Ammon's horn (tissue), 1 donor: ENCODE data around the gene PRICKLE3.

Source experiments
- DNase-seq: peaks from one replicate; pipeline ENCODE4 v3.0.0-alpha.2; 2016; ENCODE audit warnings: low spot score

Gene PRICKLE3, protein sequence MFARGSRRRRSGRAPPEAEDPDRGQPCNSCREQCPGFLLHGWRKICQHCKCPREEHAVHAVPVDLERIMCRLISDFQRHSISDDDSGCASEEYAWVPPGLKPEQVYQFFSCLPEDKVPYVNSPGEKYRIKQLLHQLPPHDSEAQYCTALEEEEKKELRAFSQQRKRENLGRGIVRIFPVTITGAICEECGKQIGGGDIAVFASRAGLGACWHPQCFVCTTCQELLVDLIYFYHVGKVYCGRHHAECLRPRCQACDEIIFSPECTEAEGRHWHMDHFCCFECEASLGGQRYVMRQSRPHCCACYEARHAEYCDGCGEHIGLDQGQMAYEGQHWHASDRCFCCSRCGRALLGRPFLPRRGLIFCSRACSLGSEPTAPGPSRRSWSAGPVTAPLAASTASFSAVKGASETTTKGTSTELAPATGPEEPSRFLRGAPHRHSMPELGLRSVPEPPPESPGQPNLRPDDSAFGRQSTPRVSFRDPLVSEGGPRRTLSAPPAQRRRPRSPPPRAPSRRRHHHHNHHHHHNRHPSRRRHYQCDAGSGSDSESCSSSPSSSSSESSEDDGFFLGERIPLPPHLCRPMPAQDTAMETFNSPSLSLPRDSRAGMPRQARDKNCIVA

DNA sequence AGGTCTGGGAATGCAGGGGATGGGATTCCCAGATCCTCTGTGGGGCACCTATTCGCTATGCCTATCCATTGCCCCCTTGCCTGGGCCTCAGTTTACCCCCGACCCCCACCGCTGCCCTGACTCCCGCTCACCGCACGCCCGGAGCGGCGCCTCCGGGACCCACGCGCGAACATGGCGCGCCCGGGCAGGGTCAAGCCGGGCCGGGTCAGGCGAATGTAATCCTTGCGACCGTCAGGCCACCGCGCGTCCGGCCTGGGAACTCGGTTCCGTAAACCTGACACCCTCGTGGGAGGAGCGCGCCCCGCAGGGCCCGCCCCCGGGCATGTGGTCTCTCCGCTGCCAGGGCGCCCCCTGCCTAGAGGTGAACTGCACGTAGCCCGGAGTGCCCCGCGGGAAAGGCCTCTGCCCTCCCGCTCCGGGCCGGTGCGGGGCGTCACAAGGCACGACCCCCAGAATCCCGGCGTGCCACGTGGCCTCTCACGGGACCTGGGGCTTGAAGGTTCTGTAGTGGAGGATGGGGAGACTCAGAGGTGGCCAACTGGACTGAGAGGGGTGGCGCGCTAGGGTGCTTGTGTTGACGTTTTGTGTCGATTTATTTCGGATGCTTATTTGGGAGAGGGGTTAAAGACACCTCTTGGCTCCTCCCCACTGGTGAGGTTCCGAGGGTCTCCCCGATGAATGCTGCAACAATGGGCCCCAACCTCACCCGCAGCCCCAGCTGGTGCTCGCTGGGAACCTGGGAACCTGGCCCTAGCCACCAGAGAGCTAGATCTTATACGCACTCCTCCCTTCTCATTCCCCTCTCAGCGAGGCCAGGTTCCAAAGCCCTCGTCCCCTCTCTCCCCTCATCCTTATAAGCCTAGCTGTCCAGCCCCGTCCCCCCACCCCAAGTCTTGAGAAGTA lies at the start of gene PRICKLE3:
PRICKLE3 (minus strand) TSS at position 249 of the 903 bp plus-strand sequence; CDS start at position 173, 76 bp downstream.
- DNase-seq: peak; percentile 50

DNA sequence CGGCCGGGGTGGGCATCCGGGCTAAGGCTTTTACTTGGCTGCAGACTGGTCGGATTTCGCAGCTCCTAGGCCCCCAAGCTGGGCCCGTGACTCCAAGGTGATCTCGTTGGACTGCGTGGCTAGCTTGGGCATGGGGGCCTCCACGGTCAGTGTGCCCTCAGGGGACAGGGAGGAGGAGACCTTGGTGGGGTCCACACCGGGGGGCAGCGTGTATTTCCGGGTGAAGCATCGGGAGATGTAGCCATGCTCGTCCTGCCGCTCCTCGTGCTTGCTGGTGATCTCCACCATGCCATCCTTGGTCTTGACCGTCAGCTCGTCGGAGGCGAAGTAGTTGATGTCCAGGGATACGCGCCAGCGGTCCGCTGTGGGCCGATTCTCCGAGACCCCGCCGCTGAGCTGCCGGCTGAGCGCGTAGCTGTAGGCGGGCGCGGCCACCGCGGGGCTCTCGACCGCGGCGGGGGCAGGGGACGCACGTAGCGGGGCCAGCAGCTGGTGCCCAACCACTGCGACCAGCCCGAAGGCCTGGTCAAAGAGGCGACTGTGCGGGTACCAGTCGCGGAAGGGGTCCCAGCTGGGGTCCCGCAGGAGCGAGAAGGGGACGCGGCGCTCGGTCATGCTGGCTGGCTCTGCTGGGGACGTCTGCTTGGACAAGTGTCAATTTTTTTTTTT lies 47.8 kb upstream of the PRICKLE3 start:
- no peak for DNase-seq

DNA sequence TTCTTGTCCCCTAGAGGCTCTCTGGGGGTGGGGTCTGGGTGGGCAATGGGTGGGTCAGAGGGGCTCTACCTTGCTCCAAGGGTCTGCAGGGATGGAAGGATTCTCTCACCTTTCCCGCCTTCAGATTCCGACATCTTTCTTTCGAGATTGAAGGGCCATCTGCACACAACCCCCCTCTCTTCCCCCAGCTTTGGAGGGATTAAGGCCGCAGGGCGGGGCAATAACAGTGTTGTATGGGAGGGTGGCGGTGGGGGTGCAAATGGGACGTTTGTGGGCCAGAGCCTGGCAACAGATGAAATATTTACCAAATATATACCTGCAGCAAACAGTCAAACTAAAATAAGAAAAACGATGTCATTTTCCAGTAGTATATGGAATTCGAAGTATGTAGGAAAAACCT lies 47.0 kb upstream of the PRICKLE3 start, which contains the start of gene CACNA1F:
CACNA1F (minus strand) TSS at position 165 of the 400 bp plus-strand sequence; CDS start at position 134, 31 bp downstream.
- no peak for DNase-seq

DNA sequence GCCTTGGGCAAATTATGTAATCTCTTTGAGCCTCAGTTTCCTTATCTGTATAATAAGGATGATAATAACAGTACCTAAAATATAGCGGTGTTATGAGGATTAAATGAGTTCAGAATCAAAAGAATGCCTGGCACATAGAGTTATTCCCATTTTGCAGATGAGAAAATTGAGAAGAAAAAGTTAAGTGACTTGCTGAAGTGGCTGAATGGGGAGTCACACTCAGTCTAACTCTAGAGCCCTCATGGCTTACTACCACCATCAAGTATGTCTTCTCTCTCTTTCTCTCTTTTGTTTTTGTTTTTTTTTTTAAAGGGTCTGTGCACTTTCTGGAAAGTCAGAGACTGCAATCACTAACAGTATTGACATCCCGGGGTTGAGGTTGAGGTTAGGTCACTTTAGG lies 46.4 kb upstream of the PRICKLE3 start:
- DNase-seq: no peak

DNA sequence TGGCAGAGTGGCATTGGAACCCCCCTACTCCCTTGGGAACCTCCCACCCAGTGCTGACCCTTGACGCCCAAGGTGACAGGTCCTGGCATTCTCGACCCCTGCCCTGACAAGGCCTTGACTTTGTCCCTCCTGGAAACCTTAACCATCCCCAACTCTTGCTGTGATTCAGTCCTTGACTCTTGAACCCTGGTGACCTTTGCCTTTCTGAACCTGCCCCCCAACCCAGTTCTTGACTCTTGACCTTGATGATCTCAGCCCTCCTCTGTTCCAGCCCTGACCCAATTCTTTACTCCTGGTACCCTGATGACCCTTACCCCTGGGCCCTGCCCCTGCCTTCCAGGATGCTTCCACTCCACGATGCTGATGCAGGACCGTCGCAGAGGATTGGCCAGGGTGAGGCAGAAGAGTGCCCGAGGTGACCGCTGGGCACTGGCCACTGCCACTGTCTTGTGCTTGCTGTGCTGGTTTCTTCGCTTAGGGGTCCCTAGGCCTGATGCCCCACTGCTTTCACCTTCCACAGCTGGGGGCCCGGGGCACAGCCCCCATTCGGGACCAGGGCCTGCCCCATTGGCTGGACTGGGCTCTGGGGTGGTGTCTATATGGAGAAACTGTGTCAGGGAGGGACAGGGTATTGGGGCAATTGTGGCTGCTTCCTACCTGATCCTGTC lies 45.3 kb upstream of the PRICKLE3 start:
- DNase-seq: no peak

DNA sequence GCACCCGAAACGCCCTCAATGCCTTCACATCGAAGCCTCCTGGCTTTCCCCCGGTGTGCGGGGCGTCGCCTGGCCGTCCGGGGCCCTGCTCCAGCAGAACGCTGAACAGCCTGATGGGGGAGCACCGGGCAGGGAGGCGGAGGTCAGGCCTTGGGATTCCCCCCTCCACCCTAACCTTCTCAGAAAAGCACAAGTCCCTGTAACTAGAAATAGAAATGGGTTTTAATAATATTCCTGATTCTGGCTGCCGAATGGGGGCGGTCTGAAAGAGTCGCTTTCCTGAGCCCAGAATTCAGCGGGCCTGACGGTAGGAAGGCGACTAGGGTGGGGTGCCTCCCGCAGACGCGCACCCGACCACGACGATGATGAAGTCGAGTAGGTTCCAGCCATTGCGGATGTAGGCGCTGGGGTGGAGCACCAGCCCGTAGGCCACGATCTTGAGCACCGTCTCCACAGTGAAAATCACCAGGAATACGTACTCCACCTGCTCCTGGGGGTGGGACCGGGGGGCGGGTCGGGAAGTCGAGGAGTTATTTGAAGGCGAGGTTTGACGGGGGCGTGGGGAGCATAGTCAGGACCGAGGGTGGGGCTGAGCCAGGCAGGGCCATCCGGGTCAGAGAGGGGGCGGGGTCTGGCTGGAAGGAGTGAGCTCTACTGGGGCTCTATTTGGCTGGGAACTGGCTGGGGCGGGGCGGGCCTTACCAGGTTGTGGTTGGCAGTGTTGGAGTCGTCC lies 44.5 kb upstream of the PRICKLE3 start:
- DNase-seq: peak; percentile 20

DNA sequence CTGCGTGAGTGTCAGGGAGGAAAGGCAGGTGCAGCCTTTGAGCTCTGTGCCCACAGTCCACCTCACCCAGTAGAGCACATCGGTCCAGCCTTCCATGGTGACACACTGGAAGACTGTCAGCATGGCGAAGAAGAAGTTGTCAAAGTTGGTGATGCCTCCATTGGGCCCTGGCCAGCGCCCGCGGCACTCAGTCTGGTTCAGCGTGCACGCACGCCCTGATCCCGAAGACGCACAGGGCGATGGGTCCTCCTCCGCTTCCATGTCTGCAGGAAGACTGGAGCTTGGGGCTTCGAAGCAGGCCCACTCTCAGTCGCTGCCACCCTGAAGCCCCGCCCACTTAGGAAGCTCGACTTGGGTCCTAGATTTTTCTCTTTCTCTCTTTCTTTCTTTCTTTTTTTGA lies 42.0 kb upstream of the PRICKLE3 start:
- no peak for DNase-seq

DNA sequence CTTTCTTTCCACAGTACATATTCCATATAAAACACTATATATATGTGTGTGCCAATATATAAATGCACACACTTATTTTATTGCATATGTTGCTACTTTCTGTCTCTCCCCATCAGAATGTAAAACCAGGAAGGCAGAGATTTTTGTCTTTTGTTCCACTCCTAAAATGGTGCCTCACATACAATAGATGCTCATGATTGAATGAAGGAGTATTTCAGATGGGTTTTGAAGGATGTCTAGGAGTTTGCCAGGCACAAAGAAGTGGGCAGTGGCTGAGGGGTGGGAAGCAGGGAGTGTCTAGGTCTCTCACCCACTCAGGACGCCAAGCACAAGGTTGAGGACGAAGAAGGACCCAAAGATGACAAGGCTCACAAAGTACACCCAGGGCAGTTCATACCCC lies 41.6 kb upstream of the PRICKLE3 start:
- no peak for DNase-seq

DNA sequence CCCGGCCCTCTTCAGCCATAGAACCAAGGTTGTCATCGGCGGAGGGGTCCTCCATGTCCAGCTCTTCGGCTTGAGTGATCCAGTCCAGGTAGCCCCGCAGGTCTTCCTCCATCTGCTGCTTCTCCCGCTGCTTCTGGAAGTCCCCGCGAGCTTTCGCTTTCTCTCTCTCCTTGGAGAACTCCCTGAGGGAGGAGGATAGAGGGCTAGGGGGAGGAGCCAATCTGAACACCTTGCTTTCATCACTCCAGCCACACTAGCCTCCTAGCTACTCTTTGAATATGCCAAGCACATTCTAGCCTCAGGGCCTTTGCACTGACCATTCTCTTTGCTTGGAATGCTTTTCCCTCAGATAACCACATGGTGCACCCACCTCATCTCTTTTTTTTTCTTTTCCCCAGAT lies 40.8 kb upstream of the PRICKLE3 start:
- DNase-seq: no peak

DNA sequence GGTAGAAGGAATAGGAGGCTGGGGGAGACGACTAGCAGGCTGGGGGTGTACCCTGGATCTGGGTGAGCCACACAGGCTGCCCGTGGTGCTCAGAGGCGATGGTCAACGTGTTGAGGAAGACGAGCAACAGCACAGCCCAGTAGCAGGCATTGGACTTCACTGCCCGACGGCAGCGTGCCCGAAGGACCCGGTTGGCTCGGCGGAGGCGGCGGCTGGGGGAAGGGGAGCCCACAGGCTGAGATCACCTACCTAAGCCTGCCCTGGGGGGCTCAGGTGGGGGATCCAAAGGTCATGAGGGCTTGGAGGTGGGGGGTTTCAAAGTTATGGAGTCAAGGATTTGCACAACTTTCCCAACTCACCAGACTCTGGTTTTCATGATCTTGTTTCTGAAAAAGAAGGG lies 39.7 kb upstream of the PRICKLE3 start:
- no peak for DNase-seq

DNA sequence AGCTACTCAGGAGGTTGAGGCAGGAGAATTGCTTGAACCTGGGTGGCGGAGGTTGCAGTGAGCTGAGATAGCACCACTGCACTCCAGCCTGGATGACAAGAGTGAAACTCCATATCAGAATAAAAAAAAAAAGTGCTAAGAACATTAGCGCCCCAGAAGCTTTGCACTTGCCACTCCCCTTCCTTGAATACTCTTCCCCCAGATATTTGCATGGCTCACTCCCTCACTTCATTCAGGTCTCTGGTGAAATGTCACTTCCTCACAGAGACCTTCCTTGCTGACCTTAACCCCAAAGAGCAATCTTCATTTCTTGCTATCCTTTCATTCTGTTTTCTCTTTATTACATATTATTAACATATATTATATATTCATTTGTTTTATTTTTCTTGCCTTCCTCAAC lies 35.7 kb upstream of the PRICKLE3 start:
- no peak for DNase-seq

DNA sequence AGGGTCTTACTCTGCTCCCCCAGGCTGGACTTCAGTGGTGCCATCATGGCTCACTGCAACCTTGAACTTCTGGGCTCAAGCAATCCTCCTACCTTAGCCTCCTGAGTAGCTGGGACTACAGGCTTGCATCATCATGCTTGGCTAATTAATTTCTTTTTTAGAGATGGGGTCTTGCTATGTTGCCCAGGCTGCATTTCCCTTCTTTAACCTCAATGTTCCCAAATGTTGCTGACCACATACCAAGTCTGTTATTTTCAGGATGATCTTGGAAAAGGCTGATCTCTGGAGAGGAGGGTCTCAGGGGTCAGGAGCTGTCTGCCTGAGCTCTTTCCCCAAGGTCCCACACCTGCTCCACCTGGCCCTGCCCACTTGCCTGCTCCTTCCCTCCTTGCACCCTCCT lies 33.9 kb upstream of the PRICKLE3 start:
- DNase-seq: no peak

DNA sequence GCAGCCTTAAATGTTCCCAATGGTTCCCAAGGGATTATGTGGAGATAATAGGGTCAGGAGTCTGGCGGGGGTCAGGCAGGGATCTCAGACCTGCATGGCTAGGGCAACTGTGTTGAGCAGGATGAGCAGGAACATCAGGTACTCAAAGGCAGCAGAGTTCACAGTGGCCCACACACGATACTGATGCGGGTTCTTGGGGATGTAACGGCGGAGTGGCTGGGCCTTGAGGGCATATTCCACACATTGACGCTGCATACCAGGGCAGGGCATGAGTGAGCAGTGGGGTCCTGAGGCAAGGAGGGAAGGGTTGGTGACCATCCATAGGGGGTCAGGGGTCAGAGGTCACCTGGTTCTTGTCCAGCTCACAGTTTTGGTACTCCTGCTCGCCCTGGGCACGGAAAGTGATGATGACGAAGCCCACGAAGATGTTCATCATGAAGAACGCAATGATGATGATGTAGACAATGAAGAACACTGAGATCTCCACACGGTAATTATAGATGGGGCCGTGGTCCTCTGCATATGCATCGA lies 28.9 kb upstream of the PRICKLE3 start:
- no peak for DNase-seq

DNA sequence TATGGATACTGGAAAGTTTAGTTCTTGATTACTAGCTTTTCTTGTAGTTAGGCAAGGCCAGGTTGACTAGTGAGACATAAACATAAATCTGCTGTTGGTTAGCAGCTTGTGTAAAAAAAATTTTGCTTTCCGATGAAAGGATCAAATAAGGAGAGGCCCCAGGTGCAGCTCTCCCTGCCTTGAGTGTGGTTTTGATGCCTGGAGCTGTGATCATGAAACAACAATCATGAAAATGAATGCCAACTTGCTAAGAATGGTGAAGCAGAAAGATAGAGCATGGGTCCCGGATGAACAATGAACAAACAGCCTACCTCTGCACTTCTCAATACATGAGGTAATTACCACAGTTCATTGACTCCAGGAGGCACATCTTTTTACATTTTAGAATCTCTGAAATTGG lies 28.2 kb upstream of the PRICKLE3 start:
- DNase-seq: no peak

DNA sequence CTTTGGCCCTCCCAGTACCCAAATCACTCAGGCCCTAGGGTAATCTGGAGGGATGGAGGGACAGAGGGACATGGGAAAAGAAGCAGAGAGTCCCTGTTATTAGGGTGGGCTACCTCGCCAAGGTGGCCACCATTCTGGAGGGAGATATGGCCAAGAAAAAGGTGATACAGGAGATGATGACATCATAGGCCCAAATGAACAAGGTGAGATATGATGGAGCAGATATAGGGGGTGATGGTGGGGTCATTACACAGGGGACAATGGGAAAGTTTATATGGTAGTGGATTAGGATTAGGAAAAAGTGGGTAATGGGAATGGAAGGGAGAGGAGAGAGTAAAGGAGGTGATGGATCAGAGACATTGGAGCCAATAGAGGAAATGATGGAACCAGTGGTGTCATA lies 26.7 kb upstream of the PRICKLE3 start:
- no peak for DNase-seq

DNA sequence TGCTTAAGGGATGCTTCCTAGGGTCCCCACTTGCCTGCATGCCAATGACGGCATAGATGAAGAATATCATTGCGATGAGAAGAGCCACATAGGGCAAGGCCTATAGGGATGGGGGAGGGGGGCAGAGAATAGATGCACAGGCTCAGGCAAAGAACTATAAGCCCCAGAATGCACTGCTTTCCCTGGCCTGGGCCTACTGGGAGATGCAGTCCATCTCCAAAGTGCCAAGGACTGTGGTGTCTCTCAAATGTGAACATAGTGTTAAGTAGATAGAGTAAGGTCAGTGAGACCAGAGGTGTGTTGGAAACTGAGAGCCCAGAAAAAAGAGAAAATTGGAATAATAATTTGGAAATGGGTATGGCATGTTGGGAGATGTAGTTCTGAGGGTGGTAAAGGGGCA lies 26.0 kb upstream of the PRICKLE3 start:
- no peak for DNase-seq

DNA sequence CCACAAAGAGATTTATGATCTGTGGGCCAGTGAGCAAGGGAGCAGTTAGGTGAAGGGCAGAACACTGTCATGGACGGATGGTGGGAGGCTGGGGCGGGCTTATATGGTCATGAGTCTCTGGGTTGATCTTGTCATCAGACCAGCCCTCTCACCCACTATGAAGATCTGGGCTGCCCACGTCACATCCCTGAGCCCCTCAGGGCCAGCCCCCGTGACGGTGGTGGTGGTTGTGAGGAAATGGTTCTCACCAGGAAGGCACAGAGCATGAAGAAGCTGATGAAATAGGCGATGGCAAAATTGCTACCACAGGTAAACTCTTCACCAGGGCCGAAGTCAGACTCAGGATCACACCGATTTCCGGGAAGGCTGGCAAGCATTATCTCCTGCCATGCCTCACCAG lies 24.9 kb upstream of the PRICKLE3 start:
- no peak for DNase-seq

DNA sequence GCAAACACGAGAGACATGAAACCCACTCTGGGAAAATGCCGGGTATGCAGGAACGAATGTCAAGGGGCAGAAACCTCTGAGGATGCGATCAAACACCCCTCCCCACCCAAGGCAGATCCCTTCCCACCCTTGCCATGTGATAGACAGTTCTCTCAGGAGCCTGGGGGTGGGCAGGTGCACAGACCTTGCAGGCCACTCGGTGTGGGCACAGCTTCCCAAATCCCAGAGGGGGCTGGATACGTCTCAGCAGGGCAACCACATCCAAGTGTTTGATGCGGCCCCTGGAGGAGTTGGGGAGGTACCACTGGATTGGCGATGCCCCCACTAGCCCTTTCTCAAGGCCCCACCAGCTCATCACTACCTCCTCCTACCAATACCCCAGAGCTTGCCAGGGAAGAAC lies 24.2 kb upstream of the PRICKLE3 start:
- no peak for DNase-seq

DNA sequence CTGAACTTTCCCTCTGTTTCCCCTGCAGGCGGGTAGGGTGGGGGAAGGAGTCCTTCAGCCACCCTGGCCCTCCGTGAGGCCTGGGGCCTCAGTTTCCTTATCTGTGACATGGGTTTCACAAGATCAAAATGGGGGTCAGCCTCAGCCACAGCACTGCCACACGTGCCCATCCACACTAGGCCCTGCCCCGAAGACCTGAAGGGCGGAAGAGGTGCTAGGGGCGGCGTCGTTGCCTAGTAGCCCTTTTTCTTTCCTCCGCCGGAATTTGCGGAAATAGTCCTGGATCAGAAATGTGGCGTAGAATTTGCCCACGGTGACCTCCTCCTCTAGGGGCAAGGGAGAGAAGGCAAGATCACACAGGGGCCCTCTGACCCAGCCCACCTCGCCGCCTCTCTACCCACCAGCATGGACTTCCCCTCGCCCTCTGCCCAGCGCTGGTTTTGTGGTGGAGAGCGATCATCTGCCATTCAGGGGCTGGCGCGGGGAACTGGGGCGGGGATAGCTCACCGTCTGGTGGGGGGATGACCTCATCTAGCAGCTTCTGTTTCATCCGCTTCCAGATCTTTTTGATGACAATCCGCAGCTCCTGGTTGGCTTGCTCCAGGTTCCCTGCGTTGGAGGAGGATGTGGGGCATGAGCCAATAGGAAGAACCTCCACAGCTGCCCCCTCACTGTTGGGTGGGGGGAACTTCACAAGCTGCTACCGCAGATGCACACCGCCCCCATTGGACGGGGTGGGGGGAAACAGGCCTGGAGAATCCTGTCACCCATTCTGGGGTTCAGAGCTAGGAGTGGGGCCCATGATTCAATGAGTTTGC lies 23.5 kb upstream of the PRICKLE3 start:
- DNase-seq: peak; percentile 48

DNA sequence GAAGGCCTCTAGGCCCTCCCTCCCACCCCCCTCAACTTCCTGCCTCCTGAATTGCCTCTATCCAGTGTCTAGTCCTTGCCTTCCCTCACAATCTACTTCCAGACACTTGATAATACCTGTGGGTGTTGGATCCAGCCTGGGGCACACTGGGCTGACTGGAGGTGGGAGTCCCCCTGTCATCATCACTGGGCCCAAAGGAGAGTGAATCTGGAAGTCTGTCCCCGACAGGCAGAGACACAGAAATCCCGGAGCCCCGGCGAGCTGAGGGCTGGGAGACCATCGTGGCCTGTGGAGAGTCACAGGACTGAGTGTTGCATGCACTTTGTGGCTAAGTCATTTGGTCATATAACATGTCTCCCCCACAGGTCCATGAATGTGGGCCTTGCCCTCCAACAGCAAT lies 22.2 kb upstream of the PRICKLE3 start:
- no peak for DNase-seq
